GM12874 (cell line): Measurements from ENCODE around the gene FAM210A.

ENCODE experiments used
- TF ChIP-seq, protein P1 (sequence below): IDR thresholded peaks from 2 replicates; pipeline ENCODE4 v1.5.1; 2011; ENCODE audit warnings: low read depth, mild to moderate bottlenecking, control low read depth, low read length, moderate library complexity; ENCODE audit not compliant: insufficient read depth

Gene FAM210A

GRCh38 chr18:13649397-13650390, 76.7 kb downstream of the FAM210A start:
- TF ChIP-seq, protein P1, sequence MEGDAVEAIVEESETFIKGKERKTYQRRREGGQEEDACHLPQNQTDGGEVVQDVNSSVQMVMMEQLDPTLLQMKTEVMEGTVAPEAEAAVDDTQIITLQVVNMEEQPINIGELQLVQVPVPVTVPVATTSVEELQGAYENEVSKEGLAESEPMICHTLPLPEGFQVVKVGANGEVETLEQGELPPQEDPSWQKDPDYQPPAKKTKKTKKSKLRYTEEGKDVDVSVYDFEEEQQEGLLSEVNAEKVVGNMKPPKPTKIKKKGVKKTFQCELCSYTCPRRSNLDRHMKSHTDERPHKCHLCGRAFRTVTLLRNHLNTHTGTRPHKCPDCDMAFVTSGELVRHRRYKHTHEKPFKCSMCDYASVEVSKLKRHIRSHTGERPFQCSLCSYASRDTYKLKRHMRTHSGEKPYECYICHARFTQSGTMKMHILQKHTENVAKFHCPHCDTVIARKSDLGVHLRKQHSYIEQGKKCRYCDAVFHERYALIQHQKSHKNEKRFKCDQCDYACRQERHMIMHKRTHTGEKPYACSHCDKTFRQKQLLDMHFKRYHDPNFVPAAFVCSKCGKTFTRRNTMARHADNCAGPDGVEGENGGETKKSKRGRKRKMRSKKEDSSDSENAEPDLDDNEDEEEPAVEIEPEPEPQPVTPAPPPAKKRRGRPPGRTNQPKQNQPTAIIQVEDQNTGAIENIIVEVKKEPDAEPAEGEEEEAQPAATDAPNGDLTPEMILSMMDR = no peak

GRCh38 chr18:13647761-13648160, 78.6 kb downstream of the FAM210A start:
- TF ChIP-seq, protein P1 = no peak

DNA sequence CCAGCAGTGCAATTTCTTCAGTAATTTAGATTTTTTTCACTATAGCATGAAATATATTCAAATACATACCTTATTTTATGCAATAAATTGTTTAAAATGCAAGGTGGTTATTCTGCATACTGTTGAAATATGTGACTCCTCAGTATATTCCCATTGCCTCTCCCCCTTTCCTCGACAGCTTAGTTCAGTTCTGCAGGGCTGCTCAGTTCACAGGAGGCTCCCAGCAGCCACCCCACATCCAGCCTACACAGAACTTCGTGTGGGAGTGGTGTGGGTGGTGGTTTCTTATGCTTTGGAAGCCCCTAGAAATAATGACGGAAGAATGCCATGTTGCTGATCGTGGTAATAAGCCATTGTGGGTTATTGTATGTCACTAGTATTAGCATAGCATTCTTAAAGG, 79.7 kb downstream of the FAM210A start:
- TF ChIP-seq, protein P1 = no peak

DNA sequence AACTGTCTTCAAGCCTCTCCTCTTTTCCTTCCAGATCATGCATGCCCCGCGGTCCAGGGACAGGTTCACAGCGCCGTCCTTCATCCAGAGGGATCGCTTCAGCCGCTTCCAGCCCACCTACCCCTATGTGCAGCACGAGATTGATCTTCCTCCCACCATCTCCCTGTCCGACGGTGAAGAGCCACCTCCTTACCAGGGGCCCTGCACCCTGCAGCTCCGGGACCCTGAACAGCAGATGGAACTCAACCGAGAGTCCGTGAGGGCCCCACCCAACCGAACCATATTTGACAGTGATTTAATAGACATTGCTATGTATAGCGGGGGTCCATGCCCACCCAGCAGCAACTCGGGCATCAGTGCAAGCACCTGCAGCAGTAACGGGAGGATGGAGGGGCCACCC, 81.3 kb downstream of the FAM210A start:
- TF ChIP-seq, protein P1 = no peak

GRCh38 chr18:13643261-13643751, 83.1 kb downstream of the FAM210A start:
- TF ChIP-seq, protein P1 = no peak

DNA sequence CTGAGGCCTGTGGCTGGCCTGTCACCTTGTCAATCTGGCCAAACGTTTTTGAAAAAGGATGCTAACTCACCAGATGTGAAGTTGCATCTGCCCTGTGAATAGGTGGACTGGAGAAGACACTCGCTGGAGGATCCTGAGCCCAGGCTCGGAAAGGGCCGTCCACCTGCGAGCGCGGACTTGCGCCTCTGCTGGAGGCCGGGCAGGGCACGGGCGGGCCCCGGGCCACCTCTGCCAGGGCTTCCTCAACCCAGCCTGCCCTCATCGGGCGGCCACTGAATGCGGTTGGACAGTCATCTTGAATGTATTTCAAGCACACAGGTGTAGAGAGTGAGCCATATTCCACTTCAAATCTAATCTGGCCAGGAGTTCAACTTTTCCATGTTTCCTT, 83.9 kb downstream of the FAM210A start:
- TF ChIP-seq, protein P1 = no peak

- TF ChIP-seq, protein P1 = no peak
These were observed 84.6 kb downstream of the FAM210A start for GRCh38 chr18:13641551-13642439.
